PC-3 (cell line): ENCODE data around the gene HOXA6.

Experiments used
- CTCF ChIP-seq: fragments of 300-600 bp; sonication (generic); conservative IDR thresholded peaks from 2 replicates; pipeline ENCODE4 v1.5.1; 2017; ENCODE audit warnings: antibody characterized with exemption, low read depth, mild to moderate bottlenecking, low read length
- EZH2 ChIP-seq: fragments of 300-600 bp; sonication (generic); IDR thresholded peaks from one replicate; pipeline ENCODE4 v1.6.1; 2017; ENCODE audit warnings: antibody characterized with exemption, mild to moderate bottlenecking, low read length; ENCODE audit not compliant: unreplicated experiment

DNA sequence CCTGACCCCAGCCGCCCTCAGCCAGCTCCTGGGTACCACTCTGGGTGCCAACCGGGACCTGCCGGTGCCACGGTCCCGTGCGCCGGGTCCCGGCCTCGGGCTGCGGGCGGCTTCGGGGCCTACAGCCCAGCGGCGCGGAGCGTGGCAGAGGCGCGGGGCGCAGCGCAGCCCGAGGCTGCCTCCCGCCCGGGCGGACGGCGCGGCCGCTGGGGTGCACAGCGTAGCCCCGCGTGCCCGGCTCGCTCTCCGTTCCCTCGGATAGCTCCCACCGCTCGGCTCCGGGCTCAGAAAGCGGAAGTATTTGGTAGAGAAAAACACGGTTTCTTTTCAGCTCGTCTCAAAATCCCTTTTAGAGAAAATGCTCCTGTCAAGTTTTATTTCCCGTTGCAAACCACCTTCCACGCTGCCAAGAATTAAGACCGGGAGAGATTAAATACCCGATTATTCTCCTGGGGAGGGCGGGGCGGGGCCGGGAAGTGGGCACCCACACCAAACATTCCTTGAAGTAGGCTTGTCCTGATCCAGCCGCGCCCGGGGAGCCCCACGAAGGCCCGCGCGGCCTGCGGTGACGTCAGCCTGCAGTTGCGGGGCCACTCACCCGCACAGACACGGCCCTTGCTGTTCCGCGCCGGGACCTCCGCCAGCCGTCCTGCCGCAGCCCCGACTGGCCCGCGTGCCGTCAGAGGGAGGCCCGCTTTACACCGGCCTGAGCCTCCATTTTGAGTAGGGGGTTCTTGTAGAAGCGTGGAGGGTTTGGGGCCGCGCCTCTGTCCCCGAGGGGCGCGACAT, 45.2 kb upstream of the HOXA6 start:
- TF ChIP-seq CTCF (no peak), EZH2 (no peak)
